Transverse colon (tissue), 4 donors: ENCODE results near the gene B4GALNT4. TPM values are rescaled to one million over a fixed set of nuclear protein-coding genes. Genes with fewer than 3 reads are reported as not detected.

Experiments used
- DNase-seq: peaks from one replicate; pipeline ENCODE4 v3.0.0-alpha.2; 2019
- H3K27ac ChIP-seq, 4 donors: fragments of 200-600 bp; sonication (generic); 2 replicates each; pipeline ENCODE4 v1.5.1; 2016 to 2018; ENCODE audit warnings: inconsistent platforms in 4 of 4
- H3K27me3 ChIP-seq: fragments of 200-600 bp; sonication (generic); 2 replicates; pipeline ENCODE4 v1.5.1; 2017; ENCODE audit warnings: inconsistent platforms
- H3K36me3 ChIP-seq, 4 donors: fragments of 200-600 bp; sonication (generic); 2 replicates each; pipeline ENCODE4 v1.5.1; 2017 to 2019; ENCODE audit warnings: inconsistent platforms in 4 of 4
- H3K4me1 ChIP-seq, 4 donors: fragments of 200-600 bp; sonication (generic); 2 replicates each; pipeline ENCODE4 v1.5.1; 2017 to 2020; ENCODE audit warnings: inconsistent platforms in 4 of 4
- H3K4me3 ChIP-seq, 4 donors: fragments of 200-600 bp; sonication (generic); 1 replicate in 1 of 4; 2 replicates in 3 of 4; pipeline versions ENCODE4 v1.5.1 to v1.6.1; 2017 to 2019; ENCODE audit warnings: inconsistent platforms in 4 of 4
- H3K9me3 ChIP-seq, 2 donors: fragments of 200-600 bp; sonication (generic); 2 replicates each; pipeline ENCODE4 v1.5.1; 2017 to 2019; ENCODE audit warnings: inconsistent platforms in 2 of 2
- EP300 ChIP-seq: sonication (generic); formaldehyde crosslinking; IDR thresholded peaks from one replicate; pipeline ENCODE4 v1.6.1; 2017; ENCODE audit warnings: antibody characterized with exemption, low read depth
- POLR2A ChIP-seq: fragments of 450-650 bp; IDR thresholded peaks from one replicate; pipeline ENCODE4 v1.6.1; 2016; ENCODE audit warnings: antibody characterized with exemption, mild to moderate bottlenecking, moderate library complexity
- POLR2AphosphoS5 ChIP-seq, 3 donors: sonication (generic); formaldehyde crosslinking; IDR thresholded peaks; one replicate each; pipeline ENCODE4 v1.6.1; 2016; ENCODE audit warnings: antibody characterized with exemption in 3 of 3
- WGBS, 2 donors: methylation state at CpG; one replicate each; pipeline ENCODE4 v1.1.5; 2018; ENCODE audit warnings: low coverage in 1 of 2; 5-methylcytosine and 5-hydroxymethylcytosine counted together
- in situ Hi-C, 4 donors: fragments of 200-750 bp; cut with MboI; loops; one replicate each; pipeline versions ENCODE4 v1.15.0 to v1.15.1; 2017; ENCODE audit warnings: low sequenced_read_pairs in 3 of 4, low pct_ligation_motif_present in 1 of 4, low pct_unique_long_range_greater_than_20kb in 1 of 4
- intact Hi-C: fragments of 100-400 bp; cut with DNase I; formaldehyde crosslinking; loops from one replicate; pipeline ENCODE4 v1.15.1; 2023; ENCODE audit warnings: low total_unique reads
- total RNA-seq, 4 donors: library from RNA; depleted of rRNA; stranded (reverse); fragments of >200 nt; gene quantifications; one replicate each; pipeline ENCODE4 v1.1.0, GENCODE V29; 2016
- TF ChIP-seq, protein P1 (sequence below), 5 experiments: fragments of 200-600 bp in 3 of 5; fragments of 450-650 bp in 2 of 5; sonication (generic) in 3 of 5; IDR thresholded peaks; 1 replicate in 2 of 5; 2 replicates in 3 of 5; pipeline ENCODE4 v1.5.1; 2016 to 2017; ENCODE audit warnings: antibody characterized with exemption in 5 of 5, inconsistent platforms in 3 of 5, mild to moderate bottlenecking in 2 of 5, moderate library complexity in 1 of 5

Gene B4GALNT4
- total RNA-seq, 4 donors from 2014 or later: 0.82 to 3.0 (median 1.3) TPM; not detected in 1

DNA sequence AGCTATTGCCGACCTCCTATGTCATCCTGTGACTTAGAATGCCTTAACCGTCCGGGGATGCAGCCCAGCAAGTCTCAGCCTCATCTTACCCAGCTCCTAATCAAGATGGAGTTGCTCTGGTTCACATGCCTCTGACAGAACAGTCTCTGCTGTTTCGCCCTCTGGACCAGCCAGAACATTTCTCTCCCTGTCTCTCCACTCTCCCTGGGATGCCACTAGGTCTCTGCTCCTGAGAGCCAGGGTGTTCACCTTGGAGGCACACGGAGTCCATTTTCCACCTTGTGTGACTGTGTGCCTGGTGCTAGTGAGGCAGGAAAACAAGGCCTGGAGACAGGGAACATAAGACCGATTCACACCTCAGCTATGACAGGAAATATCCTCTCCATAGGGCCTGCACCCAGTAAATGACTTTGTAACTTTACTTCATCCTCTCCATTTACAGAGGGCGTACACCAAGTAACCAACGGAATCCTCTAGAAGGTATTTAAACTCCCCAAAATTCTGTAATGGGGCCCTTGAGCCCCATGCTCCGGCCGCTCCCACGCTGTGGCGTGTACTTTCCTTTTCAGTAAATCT is 16.8 kb upstream of the B4GALNT4 start:
- in situ Hi-C loops: no loop called here
- intact Hi-C loops: no loop called here
- Histone ChIP-seq H3K27ac (peak overlapping the region; percentile 91 to 93 (median 92)), H3K4me1 (peaks cover 18 to 34% (median 26%) of the 10 kb centered on the region in 4 donors), H3K9me3 (no peaks in the 10 kb centered on the region), H3K27me3 (no peaks in the 10 kb centered on the region), H3K4me3 (no peak overlapping the region), H3K36me3 (no peaks in the 10 kb centered on the region)
- TF ChIP-seq POLR2AphosphoS5 (IDR thresholded peaks at IDR 0.05) (no peak), POLR2A (no peak), EP300 (no peak)
- TF ChIP-seq, protein P1, sequence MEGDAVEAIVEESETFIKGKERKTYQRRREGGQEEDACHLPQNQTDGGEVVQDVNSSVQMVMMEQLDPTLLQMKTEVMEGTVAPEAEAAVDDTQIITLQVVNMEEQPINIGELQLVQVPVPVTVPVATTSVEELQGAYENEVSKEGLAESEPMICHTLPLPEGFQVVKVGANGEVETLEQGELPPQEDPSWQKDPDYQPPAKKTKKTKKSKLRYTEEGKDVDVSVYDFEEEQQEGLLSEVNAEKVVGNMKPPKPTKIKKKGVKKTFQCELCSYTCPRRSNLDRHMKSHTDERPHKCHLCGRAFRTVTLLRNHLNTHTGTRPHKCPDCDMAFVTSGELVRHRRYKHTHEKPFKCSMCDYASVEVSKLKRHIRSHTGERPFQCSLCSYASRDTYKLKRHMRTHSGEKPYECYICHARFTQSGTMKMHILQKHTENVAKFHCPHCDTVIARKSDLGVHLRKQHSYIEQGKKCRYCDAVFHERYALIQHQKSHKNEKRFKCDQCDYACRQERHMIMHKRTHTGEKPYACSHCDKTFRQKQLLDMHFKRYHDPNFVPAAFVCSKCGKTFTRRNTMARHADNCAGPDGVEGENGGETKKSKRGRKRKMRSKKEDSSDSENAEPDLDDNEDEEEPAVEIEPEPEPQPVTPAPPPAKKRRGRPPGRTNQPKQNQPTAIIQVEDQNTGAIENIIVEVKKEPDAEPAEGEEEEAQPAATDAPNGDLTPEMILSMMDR (IDR thresholded peaks at IDR 0.05): no peak
- DNase-seq: no peak
- 93 to 94% methylated on average over 5 to 12 of the region's 12 CpGs for WGBS, 2 donors

DNA sequence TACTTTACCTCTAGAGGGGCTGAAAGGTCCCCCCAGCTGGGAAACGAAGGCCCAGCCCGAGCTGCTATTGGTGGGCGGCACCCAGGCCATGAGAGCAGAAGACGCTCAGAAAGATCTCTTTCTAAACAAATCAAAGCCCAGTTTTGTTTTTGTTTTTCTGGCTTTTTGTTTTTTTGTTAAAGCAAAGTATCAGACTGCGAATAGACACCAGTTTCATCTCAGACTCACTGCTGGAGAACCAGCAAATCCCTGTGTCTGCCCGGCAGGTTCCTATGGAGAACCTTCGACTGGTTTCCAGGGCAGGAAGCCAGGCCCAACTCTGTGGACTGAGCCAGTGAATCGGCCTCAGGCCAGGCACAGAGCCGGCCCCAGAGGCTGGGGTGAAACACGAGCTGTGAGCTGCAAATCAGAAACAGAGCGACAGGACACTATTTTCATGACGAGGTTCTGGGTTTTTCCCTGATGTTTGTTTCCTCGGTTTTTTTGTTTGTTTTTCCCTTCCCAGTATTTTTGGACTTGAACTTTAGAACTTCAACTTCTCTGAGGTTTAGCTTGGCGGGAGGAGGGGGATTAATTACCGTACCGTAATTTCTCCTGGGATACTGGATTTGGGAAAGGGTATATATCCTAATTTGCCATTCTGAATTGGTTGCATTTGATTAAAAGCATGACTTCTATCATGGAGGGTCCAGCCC is 16.0 kb upstream of the B4GALNT4 start:
- peaks cover 18 to 34% (median 26%) of the 10 kb centered on the region in 4 donors for H3K4me1 ChIP-seq
- no peaks in the 10 kb centered on the region for H3K9me3 ChIP-seq
- WGBS, 2 donors: 30 to 38% methylated on average over 11 to 16 of the region's 16 CpGs
- no peaks in the 10 kb centered on the region for H3K27me3 ChIP-seq
- in situ Hi-C loops (no loop called here), intact Hi-C loops (no loop called here)
- peak; percentile 73 for DNase-seq
- H3K4me3 ChIP-seq: no peak overlapping the region
- peak overlapping the region; percentile 91 to 93 (median 92) for H3K27ac ChIP-seq
- no peaks in the 10 kb centered on the region for H3K36me3 ChIP-seq
- TF ChIP-seq POLR2AphosphoS5 (IDR thresholded peaks at IDR 0.05): peak; percentile 13 to 47 (median 42)
- TF ChIP-seq POLR2A: no peak

DNA sequence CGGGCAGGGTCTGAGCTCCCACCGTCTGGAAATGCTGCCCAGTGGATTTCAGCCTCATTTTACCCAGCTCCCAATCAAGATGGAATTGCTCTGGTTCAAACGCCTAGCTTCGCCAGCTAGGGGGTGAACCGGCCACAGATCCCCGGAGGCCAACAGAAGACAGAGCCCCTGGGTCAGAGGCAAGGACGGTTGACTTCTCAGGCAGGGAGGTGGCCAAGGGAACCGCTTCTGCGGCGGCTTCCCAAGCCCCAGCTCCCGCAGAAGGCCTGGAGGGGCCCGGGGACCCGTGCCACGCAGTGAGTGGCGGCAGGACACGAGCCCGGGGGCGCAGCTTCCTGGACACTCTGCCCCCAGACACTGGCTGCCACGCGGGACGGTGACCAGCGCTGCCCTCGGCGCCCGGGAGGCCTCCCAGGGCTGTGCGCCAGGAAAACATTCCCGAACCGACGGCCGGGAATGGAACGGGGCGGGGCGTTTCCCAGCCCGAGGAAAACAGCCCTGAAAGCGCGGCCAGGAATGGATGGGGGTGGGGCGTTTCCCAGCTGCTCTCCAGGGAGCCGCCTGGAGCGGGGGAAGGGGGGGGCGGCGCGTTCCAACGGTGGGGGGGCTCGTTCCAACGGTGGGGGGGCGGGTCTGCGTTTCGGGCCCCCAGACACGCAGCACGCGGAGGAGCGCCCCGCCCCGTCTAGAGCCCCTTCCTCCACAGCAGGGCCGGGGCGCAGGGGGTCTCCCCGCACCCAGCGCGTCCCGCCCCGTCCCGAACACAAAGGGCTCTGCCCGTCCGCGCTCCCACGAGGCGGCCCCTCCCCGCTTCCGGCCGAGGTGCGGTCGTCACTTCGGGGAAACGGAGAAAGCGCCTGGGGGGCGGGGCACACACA is 13.5 kb upstream of the B4GALNT4 start:
- DNase-seq: peak; percentile 95
- no peaks in the 10 kb centered on the region for H3K9me3 ChIP-seq
- H3K27me3 ChIP-seq: no peaks in the 10 kb centered on the region
- intact Hi-C loops: loop anchor here (5.0 kb wide), 1 partner anchor 49 kb away; the partner anchor contains the start of gene IFITM2
- peak overlapping the region; percentile 91 to 93 (median 92) for H3K27ac ChIP-seq
- H3K36me3 ChIP-seq: no peaks in the 10 kb centered on the region
- TF ChIP-seq POLR2AphosphoS5 (IDR thresholded peaks at IDR 0.05) (peak; percentile 71 to 81 (median 75)), EP300 (peak; percentile 83), POLR2A (peak; percentile 18)
- TF ChIP-seq, protein P1 (IDR thresholded peaks at IDR 0.05): no peak
- peaks cover 18 to 30% (median 26%) of the 10 kb centered on the region in 4 donors for H3K4me1 ChIP-seq
- 8% methylated on average over 37 of the region's 76 CpGs; no CpG with 5 or more reads in 1 of the 2 donors for WGBS, 2 donors
- H3K4me3 ChIP-seq: peak overlapping the region; percentile 39 to 57 (median 49)
- in situ Hi-C loops: no loop called here

DNA sequence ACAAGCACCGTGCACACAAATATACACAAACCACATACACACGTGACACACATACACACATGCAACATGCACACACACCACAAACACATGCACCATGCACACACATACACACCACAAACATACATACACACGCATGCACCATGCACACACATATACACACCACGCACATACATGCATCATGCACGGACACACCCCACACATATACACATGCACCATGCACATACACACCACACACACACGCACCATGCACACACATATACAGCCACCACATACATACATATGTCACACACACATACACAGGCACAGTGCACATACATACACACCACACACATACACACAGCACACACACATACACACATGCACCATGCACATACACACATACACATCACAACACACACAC is 12.7 kb upstream of the B4GALNT4 start:
- Histone ChIP-seq H3K27ac (no peak overlapping the region), H3K27me3 (no peaks in the 10 kb centered on the region), H3K4me3 (no peak overlapping the region), H3K4me1 (peaks cover 18 to 26% (median 24%) of the 10 kb centered on the region in 4 donors), H3K36me3 (no peaks in the 10 kb centered on the region), H3K9me3 (no peaks in the 10 kb centered on the region)
- in situ Hi-C loops (no loop called here), intact Hi-C loops (loop anchor here (5.0 kb wide), 1 partner anchor 49 kb away; the partner anchor contains the start of gene IFITM2)
- 76 to 82% methylated on average over 2 to 6 of the region's 6 CpGs for WGBS, 2 donors
- TF ChIP-seq, protein P1 (IDR thresholded peaks at IDR 0.05): no peak
- no peak for TF ChIP-seq EP300
- TF ChIP-seq POLR2A: no peak
- TF ChIP-seq POLR2AphosphoS5 (IDR thresholded peaks at IDR 0.05): no peak
- DNase-seq: no peak
